HG03439 (cell line): ENCODE data around the gene BOD1L1.
"Not testable (repeated sequence)": the region's sequence is repeated elsewhere in the genome, so short reads cannot be mapped to it uniquely, and the experiment has no call there.

ENCODE experiments used
- ATAC-seq: cut with Tn5 transposase; IDR thresholded peaks from one replicate; pipeline ENCODE4 v1.9.1; 2021; ENCODE audit warnings: mild to moderate bottlenecking, moderate library complexity; ENCODE audit not compliant: unreplicated experiment

BOD1L1 gene

DNA sequence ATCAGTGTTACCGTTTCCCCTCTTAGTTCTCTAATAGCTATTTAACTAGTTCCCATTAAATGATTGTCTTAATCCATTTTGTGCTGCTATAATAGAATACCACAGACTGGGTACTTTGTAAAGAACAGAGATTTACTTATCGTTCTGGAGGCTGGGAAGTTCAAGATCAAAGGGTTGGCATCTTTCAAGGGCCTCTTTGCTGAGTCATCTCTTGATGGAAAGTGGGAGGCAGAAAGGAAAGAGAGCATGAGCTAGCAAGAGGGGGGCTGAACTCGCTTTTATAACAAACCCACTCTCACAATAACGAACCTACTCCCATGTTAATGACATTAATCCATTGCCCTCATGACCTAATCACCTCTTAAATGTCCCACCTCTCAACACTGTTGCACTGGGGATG lies 65.9 kb downstream of the BOD1L1 start:
- ATAC-seq = no peak

DNA sequence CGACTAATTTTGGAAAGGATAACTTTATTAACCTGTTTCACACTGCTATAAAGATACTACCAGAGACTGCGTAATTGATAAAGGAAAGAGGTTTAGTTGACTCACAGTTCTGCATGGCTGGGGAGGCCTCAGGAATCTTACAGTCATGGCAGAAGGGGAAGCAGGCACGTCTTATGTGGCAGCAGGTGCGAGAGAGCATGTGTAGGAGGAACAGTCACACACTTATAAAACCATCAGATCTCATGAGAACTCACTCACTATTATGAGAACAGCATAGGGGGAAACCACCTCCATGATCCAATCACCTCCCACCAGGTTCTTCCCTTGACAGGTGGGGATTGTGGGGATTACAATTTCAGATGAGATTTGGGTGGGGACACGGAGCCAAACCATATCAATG lies 67.4 kb downstream of the BOD1L1 start:
- ATAC-seq = not testable (repeated sequence)

DNA sequence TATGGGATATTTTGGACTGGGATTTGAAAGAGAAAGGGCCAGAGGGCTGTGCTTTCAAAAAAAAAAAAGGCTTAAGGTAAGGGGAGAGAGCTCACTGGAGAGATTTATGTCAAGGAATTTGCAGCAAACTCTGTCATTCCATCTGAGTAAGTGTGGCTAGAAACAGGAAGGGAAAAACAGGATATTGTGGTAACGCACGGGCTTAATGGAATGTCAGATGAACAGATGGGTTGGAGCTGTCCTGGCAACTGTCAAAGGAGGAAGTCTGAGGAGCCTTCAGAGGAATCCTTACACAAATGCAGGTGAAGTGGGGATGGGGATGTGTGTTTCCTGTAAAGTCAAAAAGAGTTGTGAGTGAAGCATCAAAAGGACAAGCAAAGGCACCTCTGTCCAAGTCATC lies 68.1 kb downstream of the BOD1L1 start:
- no peak for ATAC-seq

DNA sequence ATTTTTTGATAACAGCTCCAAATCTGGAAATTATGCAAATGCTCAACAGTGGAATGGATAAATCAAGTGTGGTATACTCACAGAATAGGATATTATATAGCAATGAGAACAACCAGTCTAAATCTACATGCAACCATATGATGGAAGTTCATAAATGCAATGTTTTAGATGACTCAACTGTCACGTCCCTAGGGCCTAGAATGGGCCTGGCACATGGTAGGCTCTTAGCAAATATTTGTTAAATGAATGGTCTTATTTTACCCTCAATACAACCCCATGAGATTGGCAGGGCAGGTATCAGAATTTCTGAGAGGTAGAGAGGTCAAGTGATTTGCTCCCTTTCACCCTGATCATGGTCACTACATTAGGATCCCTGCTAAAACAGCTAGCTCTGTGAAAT lies 68.6 kb downstream of the BOD1L1 start:
- ATAC-seq = no peak

DNA sequence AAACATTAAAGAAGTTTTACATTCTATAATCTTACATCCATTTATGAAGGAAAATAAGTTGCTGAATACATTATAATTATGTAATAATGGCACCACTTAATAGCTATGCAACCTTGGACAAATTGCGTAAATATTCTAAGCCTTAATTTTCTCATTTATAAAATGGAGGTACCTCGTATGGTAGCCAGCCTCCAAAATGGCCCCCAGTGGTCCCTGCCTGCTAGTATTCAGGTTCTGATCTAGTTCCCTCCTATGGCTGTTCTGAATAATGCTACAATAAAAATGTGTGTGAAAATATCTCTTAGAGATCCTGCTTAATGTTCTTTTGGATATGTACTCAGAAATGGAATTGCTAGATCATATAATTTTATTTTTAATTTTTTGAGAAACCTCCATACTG lies 72.2 kb downstream of the BOD1L1 start:
- ATAC-seq = no peak

DNA sequence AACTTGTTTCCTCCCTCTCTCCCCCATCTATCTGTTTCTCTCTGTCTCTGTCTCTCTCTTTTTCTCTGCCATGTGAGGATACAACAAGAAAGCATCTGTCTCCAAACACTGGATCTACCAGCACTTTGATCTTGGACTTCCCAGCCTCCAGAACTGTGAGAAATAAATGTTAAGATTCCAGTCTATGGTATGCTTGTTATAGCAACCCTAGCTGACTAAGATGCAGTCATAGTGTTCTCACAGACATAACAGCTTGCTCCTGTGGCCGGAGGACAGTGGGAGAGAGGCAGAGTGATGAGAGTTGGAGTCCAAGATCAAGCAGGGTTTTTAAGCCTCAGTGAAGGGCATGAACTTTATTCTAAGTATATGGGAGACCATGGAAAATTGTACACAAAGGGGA lies 74.4 kb downstream of the BOD1L1 start:
- ATAC-seq = no peak

DNA sequence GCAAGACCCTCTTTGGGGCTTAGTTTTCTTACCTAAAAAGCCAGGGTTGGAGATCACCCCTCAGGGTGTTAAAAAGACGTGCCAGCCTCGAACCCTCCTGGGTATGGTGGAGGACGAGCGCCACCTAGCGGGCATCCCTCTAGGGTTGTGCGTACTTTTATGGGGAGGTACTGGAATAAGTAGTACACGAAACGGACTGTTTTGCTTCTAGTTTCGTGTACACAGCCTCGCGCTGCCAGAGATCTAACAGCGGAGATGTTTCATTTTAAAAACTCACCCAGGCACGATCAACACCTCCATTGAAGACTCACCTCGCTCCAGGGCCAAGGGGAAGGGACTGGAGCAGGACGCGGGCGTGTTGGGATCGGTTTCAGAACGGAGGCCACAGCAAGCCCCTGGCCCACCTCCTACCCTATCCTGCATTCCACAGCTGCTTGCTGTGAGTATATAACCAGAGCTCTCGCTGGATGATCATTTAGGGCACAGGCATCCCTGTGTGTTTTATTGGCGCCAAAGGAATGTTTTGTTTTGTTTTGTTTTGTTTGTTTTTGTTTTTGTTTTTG lies 78.5 kb downstream of the BOD1L1 start:
- peak; percentile 47 for ATAC-seq

DNA sequence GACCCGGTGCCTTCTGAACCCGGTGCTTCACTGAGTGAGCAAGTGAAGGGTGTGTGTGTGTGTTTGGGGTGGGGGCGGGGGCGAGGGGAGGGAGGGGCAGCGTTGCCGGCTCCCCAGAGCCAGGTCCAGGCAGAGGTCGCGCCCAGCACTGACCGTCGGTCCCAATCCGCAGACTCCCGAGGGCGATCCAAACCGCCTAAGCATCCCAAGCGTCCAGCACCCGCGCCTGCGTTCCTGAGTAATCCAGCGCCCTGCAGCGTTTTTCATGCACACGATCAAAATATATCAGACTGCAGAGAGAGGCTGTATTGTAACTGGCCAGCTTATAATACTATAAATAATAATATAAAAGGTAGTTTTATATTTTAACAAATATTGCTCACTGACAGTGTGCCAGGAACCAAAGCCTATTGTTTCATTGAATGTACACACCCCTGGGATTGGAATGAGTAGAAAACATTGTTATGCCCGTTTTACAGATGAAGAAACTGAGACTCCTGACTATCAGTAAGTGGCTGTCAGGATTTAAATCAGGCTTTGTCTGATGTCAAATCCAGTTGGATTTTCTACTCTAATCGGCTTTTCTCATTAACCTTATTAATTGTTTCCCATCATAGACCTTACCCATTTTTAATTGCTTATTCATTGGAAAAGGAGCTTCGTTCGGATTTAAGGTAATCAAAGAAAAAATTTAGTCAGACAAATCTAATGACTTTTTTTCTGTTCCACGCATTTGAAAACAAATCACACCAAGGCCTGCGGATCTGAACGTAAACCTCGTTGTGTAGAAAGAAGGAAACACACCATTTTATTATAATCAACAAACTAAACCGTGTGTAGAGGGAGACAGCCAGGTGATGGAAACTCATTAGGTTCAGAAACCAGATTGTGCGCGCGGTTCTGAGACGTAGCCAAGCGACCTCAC lies 79.2 kb downstream of the BOD1L1 start:
- ATAC-seq = no peak

DNA sequence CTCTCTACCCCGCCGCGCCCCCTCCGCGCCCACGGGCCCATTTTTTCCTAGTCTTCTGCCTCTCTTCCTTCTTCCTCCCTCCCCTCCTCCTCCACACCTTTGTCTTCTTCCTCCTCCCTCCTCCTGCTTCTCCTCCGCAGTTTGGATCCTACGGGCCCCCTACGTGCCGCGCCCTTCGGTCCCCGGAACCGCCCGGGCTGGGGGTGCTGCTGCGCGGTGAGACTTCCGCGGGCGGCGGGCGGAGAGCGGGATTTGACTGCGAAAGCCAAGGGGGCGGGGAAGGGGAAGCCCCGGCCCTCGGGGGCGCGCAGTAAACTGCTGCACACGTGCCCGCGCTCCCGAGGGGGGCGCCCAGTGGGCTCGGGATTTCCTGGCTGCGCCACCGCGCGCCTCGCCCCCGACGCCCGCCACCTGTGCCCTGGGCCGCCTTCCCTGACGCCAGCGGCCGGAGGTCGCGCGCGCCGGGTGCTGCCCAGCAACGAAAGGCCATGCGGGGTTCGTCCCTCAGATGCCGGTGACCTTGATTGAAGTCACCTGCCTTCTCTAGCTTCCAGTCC lies 80.0 kb downstream of the BOD1L1 start:
- no peak for ATAC-seq

DNA sequence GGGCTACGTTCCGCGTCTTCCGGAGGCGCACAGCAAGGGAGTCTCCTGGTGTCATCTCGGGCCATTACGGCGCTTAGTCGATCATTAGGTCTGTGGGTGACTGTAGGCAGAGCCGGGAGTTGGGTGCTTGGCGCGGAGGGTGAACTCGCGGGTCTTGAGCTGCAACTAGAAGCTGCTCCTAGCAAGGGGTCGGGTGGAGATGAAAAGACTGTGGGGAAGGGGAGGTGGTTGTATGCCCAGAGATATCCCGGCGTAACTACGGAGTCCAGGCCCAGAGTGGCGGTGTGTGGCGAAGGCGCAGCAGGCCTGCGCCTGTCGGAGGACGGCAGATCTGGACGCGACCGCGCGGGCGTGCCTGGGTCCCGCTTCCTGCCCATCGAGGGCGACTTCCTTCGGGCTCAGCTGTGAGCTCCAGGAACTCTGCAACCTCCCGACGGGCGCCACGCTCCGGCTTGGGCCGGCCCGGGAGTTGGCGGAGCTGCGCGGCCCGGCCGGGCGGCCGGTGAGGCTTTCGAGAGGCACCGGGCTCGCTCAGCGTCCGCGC lies 80.5 kb downstream of the BOD1L1 start:
- ATAC-seq = no peak

DNA sequence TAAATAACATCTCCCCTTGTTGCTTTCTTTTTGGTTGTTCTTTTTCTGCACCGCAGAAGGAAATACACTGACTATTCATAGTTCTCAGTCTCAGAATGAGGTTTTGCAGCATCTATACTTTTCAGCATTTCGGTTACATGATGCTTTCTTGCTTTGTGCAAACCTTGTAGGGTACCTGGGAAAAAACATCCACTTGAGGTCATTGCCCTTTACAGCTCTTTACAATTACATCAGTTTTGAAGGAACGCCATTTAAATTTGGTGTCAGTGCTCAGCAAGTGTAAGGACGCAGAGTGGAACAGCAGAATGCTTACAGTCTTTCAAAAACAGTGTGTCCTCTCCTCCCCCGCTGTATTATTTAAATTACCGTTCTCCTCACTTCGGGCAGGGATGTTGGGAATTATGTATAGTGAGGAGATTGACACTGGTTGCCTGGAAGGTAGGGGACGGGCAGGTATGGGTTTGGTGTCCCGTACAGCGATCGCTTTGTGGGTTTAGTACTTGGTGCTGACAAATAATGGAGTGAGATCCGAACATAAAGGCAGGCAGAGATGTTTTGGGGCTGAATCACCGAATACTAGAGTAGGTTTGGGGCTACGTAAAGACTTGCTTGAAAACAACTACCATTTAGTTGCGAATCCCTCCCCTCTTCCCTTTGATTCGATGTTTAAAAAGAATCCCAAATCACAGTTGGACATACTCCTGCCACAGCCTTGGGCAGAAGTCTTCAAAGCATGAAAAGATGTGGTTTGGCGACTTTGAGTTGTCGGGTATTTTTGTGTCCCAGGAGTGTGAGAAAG lies 81.2 kb downstream of the BOD1L1 start:
- ATAC-seq = no peak

DNA sequence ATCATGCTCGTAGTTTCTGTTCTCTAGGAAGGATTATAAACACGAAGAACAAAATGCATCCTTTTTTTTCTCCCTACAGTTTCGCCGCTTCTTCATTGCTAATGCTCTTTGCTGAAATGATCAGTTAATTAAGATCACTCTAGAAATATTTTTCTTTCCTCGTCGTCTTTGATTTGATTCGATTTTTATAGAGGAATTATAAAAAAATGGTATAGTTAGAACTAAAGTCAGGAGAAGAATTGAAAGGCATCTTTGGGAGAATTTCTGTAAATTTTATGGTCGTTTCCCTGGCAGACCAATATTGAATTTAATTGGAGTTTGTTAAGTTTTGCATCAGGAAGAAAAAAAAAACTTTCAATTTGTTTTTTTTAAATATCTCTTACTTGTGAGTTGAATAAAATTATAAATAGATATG lies 82.1 kb downstream of the BOD1L1 start:
- ATAC-seq = no peak

DNA sequence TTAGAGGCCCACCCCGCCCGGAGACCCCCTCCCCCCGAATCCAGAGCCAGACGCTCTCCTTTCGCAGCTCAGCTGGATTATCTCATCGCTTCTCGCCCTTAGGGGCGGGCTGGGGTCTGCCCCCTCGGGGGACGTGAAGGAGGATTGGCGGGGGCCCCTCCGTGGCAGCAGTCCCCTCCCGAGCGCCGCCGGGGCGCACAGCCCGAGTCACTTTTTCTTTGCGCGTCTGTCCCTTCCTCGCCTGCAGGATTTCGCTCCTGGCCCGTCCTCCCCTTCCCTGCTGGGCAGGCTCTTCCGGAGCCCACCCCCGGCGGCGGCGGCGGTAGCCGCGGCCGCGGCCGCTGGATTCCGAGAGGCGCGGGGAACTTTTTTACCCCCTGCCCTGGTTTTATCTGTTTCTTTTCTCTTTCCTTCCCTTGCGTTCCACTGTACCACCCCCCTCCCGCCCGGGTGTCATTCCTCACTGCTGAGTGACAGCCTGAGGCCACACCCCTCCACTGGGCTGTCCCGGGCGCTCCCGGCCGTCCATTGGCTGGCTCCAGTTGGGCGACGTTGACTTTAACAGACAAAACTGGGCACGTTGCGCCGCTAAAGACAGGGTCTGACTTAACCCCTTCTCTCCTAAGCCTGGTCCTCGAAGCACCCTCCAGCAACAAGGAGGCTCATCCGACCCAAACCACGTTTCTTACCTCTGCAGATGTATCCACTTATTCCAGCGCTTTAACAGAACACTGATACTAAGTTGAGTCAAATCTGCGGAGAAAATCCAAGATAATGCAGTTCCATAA lies 82.7 kb downstream of the BOD1L1 start:
- peak; percentile 48 for ATAC-seq

DNA sequence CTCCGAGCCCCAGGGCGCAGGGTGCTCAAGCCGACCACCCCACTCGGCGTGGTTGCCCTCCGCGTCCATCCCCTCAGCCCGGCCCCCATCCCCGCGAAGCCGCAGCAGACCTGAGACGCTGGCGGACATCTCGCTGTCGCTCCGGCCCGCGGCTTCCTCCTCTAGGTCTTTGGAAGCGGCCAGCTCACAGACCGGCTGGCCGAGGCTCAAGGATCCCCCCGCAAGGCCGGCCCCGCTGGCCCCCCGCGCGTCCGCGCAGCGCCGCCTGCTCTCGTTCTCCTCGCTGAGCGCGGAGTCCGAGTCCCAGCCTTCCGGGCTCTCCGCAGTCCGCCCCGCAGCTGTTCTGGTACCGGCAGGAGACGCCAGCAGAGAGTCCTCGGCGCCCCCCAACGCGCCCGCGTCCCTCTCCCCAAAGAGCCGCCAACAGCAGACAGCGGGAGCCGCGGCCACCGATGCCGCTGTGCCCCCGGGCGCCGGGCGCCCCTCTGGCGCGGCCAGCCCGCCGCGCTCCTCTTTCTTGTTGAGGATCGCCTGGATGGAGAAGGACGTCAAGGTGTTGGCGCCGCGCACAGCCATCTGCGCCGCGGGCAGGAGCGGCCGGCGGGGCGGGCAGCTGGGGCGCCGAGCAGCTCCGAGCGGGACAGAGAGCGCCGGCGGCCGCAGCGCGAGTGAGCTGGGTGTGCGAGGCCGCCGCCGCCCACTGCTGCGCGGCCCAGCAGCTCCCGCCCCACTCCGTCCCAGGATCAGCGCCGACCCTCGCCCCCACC lies 83.5 kb downstream of the BOD1L1 start, which contains the start of gene NKX3-2:
NKX3-2 (minus strand) TSS at position 670 of the 767 bp plus-strand sequence; CDS start at position 576, 94 bp downstream.
- ATAC-seq = no peak

DNA sequence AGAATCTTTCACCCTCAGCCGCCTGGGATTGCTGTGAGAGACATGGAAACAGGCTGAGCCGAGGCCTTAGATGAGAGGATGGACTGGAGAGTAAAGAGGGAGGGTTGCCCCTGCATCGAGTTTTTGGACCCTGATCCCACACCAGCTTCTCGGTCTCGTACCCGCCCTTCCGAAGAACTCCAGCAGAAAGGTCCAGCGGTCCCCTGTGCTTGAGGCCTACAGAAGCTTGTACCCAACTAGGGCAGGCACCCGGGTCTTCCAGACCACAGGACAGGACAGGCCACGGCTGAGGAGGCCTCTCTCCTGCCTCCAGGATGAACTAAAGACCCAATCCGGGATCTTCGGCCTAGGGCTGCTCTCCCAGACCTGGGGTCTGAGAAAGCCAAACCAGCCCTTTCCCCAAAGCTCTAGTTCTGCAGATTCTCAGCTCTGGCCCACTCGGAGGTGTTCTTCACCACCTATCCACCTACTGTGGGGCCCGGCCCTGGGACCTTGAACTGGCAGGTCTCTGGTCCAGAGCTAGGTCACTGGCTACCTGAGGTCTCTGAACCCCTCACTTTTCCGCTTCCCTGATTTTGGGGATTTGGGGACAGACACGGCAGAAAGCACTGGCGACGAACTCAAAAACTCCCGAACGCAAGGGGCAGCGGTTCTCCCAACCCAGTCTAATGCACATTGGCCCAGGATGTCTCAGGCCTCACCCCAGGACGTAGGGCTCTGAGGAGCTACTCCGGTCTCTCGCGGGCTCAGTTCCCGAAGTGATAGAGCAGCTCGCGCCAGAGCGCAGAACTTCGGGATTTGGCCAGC lies 84.3 kb downstream of the BOD1L1 start:
- no peak for ATAC-seq

DNA sequence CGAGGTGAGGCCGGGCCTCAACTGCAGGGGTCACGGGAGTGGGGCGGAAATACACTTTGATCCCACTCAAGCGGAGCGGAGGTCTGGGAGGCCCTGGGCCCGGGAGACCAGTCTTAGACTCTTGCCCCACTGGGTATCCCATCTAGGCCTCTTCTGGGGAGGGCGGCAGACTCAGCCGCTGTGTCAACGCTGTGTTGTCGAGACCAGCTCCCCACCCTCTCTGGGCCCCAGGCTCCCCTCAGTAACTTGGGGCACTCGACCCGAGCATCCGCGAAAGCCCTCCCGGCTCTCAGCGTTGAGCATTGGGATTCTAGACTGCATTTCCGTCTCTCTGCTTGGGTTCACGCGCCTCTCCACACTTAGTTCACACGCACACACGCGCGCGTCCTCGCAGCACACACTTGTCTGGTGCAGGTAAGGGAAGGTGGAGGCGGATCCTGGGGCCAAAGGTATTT lies 84.9 kb downstream of the BOD1L1 start:
- ATAC-seq = no peak

DNA sequence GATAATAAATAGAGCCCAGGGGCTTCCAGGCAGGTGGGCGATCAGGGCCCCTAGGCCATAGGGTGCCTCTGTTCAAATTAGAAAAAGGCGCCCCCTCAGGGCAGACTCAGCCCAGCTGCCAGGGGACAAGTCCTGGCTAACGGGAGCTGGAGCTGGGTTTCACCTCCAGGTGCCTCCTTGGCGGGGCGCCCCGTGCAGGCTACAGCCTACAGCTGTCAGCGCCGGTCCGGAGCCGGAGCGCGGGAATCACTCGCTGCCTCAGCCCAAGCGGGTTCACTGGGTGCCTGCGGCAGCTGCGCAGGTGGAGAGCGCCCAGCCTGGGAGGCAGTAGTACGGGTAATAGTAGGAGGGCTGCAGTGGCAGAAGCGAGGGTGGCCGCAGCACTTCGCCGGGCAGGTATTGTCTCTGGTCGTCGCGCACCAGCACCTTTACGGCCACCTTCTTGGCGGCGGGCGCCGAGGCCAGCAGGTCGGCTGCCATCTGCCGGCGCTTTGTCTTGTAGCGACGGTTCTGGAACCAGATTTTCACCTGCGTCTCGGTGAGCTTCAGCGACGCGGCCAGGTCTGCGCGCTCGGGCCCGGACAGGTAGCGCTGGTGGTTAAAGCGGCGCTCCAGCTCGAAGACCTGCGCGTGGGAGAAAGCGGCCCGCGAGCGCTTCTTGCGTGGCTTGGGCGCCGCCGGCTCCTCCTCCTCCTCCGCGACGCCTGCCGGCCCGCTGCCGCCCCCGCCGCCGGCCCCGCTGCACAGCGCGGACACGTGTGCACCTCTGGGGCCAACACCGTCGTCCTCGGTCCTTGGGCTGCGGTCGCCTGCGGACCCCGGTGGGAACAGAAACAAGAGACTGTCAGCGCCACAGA lies 85.6 kb downstream of the BOD1L1 start:
- ATAC-seq = no peak
